ACHN (cell line): ENCODE measurements around the gene KIF4A.
"Not testable (repeated sequence)": the region's sequence is repeated elsewhere in the genome, so short reads cannot be mapped to it uniquely, and the experiment has no call there.

ENCODE experiments used
- DNase-seq: peaks from one replicate; pipeline ENCODE4 v3.0.0-alpha.2; 2015
- in situ Hi-C: cut with HindIII; loops from 2 replicates; pipeline ENCODE4 v1.10.0; 2017; ENCODE audit warnings: low sequenced_read_pairs, low pct_ligation_motif_present, low pct_unique_long_range_greater_than_20kb

The KIF4A gene

GRCh38 chrX:70274029-70274428 is 15.9 kb upstream of the KIF4A start:
- DNase-seq, in situ Hi-C loops: not testable (repeated sequence)

- no peak for DNase-seq
- in situ Hi-C loops, result no loop called here
These were observed 10.8 kb upstream of the KIF4A start for GRCh38 chrX:70279081-70279480.

GRCh38 chrX:70280573-70280972 is 9.3 kb upstream of the KIF4A start:
- in situ Hi-C loops, result no loop called here
- DNase-seq, result no peak

DNA sequence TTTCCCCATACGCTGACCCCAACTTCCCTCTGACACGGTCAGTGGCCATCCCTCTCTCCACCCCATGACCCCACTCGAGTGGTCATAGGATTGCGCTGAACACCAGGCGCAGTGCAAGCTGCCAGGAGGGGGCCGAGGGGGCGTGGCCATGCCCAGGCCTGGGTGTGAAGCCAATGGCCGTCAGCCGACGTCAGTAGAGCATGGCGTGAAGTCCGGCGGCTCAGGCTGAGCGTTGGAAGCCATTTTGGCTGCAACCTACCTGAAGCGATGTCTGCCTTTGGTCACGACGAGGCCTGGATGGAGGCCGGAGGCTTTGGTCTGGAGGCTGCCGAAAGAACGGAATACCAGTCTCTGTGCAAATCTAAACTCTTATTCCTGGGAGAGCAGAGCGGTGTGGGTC is 8.0 kb upstream of the KIF4A start, which contains the start of gene RAB41:
TSS of gene RAB41 (plus strand) at position 222 of the 400 bp plus-strand sequence. CDS start at position 268, 46 bp downstream.
- DNase-seq, result no peak
- in situ Hi-C loops, result no loop called here

DNA sequence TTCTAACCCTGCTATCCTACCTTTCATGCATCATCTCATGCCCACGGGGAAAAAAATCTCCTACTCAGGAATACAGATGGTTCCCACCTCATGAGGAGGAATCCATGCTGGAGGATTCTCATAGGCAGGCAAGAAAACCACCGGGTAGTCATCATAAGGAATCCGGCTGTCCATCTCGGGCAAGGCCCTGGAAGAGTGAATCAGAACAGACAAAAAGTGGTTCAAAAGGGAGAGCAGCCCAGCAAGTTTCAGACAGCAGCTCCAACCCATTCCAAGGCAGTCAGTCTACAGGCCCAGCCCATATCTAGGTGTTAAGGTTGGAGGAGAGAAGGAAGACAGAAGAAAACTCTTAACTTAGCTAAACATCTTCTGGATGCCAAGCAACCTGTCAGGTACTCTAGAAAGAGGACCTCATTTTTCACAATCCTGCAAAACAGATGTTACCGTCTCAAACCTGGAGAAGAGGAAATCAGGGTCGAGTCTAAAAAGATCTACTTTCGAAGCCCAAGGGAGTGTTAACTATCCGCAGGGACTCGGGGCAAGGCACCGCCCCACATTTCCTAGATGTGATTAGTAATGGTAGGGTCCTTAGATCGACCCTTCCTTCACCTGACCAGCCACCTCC is 624 bp upstream of the KIF4A start:
- in situ Hi-C loops, result no loop called here
- no peak for DNase-seq

DNA sequence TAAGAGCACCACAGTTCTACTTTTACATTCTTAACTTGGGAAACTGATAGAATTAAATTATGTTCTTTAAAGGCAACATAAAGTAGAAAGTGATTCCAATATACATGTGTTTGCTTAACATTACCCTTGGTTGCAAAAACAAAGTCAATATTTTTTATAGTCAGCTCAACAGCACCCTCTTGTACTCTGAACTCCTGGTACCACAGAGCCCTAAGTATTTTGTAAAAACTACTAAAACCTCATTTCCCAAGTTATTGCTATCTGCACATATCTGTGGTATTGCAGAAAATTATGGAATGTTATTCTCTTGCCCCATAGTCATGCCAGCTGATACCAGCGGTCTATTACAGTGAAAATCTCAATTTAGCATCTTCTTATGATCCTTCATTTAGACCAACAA is 2.9 kb downstream of the KIF4A start:
- DNase-seq, result no peak
- in situ Hi-C loops, result no loop called here

DNA sequence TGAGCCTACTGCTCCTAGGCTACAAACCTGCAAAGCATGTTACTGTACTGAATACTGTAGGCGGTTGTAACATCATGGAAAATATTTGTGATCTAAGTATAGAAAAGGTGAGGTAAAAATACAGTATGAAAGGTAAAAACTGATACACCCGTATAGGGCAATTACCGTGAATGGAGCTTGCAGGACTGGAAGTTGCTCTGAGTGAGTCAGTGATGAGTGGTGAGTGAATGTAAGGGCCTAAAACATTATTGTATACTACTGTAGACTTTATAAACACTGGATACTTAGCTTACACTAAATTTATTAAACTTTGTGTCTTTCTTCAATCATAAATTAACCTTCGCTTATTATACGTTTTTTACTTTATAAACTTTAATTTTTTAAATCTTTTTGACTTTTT is 3.7 kb downstream of the KIF4A start:
- DNase-seq, result no peak
- in situ Hi-C loops, result no loop called here

DNA sequence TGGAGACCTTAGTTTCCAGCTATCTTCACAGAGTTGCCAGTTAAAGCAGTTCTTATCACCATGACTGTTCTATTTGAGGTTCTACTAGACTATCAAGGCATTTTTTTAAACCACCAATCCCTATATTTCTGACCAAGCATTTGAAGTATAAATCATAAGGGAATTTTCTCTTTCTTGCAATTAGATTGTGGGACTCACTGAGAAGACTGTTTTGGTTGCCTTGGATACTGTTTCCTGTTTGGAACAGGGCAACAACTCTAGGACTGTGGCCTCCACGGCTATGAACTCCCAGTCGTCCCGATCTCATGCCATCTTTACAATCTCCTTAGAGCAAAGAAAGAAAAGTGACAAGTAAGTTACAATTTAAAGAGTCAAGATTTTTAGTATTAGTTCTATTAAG is 11.8 kb downstream of the KIF4A start:
- in situ Hi-C loops, result no loop called here
- DNase-seq, result no peak

DNA sequence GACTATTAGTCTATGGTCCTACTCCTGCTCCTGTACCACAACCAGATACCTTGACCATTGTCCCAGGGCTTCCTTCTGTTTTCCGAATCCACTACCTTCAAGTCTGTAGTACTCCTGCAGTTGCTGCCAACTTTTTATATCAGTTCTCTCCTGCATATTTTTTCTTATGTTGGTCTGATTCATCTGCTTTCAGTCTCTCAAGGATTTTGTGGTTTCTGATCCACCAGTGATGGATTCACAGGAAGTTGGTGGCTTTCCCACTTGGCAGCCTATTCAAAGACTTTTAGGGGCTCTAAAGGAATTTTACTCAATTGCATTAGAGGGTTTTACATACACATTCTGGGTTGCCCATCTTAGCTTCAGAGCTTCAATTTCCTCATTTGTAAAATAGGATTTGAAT is 23.6 kb downstream of the KIF4A start:
- peak; percentile 2 for DNase-seq
- in situ Hi-C loops, result no loop called here

GRCh38 chrX:70322784-70323183 is 32.9 kb downstream of the KIF4A start:
- in situ Hi-C loops, result no loop called here
- no peak for DNase-seq

- DNase-seq, in situ Hi-C loops: not testable (repeated sequence)
These were observed 33.7 kb downstream of the KIF4A start for GRCh38 chrX:70323628-70324027.

DNA sequence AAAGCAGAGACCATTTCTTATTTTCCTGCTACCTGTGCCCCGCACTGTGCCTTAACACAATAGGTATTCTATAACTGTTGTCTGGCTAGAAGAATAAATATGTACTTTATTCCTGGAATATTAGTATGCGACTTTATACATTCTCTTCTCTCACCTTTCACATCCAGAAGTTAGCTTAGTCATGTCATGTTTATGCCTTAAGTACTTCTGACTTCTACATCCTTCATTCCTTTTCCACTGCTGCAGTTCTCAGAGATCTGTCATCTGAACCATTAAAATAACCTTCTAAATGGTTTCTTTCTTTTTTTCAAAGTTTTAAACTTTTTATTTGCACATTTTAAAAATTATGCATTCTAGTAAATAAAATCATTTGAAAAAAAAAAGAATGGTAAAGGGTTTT is 34.4 kb downstream of the KIF4A start:
- DNase-seq, result no peak
- in situ Hi-C loops, result no loop called here

GRCh38 chrX:70331161-70331560 is 41.3 kb downstream of the KIF4A start:
- in situ Hi-C loops, result no loop called here
- no peak for DNase-seq

DNA sequence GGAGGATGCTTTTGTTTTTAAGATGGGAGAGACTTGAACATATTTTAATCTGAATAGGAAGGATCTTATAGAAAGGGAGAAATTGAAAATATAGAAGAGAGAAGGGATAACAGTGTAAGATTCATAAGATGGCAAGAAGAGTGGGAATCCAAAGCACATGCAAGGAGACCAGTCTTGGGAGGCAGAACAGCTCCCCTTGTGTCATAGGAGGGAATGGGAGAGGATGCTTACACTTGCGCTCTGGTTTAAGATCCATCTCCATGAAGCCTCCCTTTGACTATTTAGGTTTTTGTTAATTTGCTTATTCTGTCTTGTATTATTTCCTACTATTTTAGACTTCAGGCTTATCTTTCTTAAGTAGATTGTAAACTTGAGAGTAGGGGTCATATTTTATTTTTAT is 42.7 kb downstream of the KIF4A start:
- DNase-seq, result no peak
- in situ Hi-C loops, result no loop called here

DNA sequence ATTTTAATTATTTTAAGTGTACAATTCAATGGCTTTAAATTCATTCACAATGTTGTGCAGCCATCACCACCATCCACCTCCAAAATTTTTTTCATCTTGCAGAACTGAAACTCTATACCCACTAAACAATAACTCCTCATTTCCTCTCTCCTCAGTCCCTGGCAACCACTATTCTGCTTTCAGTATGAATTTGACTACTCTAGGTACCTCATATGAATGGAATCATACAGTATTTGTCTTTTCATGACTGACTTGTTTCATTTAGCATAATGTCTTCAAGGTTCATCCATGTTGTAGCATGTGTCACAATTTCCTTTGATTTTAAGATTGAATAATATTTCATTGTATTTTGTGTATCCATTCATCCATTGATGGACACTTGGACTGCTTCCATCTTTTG is 46.9 kb downstream of the KIF4A start:
- in situ Hi-C loops, result no loop called here
- no peak for DNase-seq

- in situ Hi-C loops, result no loop called here
- DNase-seq, result no peak
These were observed 48.4 kb downstream of the KIF4A start for GRCh38 chrX:70338290-70338689.

- no peak for DNase-seq
- in situ Hi-C loops, result no loop called here
These were observed 53.5 kb downstream of the KIF4A start for GRCh38 chrX:70343435-70343834.

DNA sequence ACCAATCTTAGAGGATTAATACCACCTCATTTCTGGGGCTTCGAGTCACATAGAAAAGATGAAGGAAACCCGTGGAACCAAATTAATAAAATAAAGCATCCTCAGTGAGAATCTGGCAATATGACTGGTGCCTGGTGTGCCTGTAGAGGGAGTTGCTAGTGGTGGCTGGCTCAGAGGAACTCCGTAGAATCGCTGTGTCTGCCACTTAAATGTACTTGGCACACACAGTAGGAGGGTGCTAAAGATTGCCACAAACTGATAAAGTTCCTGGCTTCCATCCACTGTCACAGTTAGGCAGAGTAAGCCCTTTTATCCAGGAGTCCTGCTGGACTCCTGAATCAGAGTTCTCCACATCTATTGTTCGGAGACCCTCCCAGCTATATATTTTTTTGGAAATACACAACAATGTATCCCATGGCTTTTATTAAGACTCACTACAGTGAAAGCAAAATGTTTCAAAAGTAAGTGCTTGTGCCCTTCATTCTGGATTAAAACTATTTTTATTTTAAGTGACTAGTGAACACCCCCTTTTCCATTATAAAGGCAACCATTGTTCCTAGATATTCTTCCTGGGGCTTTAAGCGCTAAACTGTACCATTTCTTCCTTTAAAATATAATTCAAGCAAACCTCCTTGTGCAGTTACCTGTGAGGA is 56.6 kb downstream of the KIF4A start:
- no peak for DNase-seq
- in situ Hi-C loops, result no loop called here

DNA sequence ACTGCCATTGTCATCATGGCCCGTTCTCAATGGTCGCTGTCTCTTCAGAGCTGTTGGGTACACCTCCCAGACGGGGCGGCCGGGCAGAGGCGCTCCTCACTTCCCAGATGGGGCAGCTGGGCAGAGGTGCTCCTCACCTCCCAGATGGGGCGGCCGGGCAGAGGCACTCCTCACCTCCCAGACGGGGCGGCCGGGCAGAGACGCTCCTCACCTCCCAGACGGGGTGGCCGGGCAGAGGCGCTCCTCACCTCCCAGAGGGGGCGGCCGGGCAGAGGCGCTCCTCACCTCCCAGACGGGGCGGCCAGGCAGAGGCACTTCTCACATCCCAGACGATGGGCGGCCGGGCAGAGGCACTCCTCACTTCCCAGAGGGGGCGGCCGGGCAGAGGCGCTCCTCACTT is 58.9 kb downstream of the KIF4A start:
- DNase-seq, in situ Hi-C loops: not testable (repeated sequence)

DNA sequence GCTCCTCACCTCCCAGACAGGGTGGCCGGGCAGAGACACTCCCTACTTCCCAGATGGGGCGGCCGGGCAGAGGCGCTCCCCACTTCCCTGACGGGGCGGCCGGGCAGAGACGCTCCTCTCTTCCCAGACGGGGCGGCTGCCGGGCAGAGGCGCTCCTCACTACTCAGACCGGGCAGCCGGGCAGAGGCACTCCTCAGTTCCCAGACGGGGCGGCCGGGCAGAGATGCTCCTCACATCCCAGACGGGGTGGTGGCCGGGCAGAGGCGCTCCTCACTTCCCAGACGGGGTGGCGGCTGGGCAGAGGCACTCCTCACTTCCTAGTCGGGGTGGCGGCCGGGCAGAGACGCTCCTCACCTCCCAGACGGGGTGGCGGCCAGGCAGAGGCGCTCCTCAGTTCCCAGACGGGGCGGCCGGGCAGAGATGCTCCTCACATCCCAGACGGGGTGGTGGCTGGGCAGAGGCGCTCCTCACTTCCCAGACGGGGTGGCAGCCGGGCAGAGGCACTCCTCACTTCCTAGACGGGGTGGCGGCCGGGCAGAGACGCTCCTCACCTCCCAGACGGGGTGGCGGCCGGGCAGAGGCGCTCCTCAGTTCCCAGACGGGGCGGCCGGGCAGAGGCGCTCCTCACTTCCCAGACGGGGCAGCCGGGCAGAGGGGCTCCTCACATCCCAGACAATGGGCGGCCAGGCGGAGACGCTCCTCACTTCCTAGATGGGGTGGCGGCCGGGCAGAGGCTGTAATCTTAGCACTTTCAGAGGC is 59.6 kb downstream of the KIF4A start:
- DNase-seq, in situ Hi-C loops: not testable (repeated sequence)
